Esophagus squamous epithelium (tissue), 5 donors: ENCODE data around the gene TBX5. TPM values are rescaled to one million over a fixed set of nuclear protein-coding genes. Genes with fewer than 3 reads are reported as not detected.
A peak's percentile ranks its signal among the peaks of the same experiment; 100 is the strongest.

Experiments
- DNase-seq: peaks from one replicate; lab custom pipeline; 2025; lab: John Stamatoyannopoulos, UW
- H3K27ac ChIP-seq, 4 donors: fragments of 200-600 bp; sonication (generic); one replicate each; pipeline ENCODE4 v1.5.1; 2016 to 2019; ENCODE audit warnings: mild to moderate bottlenecking in 1 of 4
- H3K27me3 ChIP-seq, 4 donors: fragments of 200-600 bp; sonication (generic); 1 replicate in 3 of 4; 2 replicates in 1 of 4; pipeline versions ENCODE4 v1.5.1 to v1.6.0; 2017 to 2021; ENCODE audit warnings: antibody characterized with exemption in 1 of 4
- H3K36me3 ChIP-seq, 3 donors: fragments of 200-600 bp; sonication (generic); one replicate each; pipeline ENCODE4 v1.5.1; 2016 to 2019
- H3K4me1 ChIP-seq, 3 donors: fragments of 200-600 bp; sonication (generic); one replicate each; pipeline ENCODE4 v1.5.1; 2017 to 2019
- H3K4me3 ChIP-seq, 4 donors: fragments of 200-600 bp; sonication (generic); 1 replicate in 3 of 4; 2 replicates in 1 of 4; pipeline ENCODE4 v1.5.1; 2016 to 2019; ENCODE audit warnings: mild to moderate bottlenecking in 2 of 4, moderate library complexity in 1 of 4
- H3K9me3 ChIP-seq, 3 donors: fragments of 200-600 bp; sonication (generic); one replicate each; pipeline ENCODE4 v1.5.1; 2016 to 2019
- CTCF ChIP-seq, 6 experiments: fragments of 450-650 bp in 4 of 6; fragments of 200-600 bp in 2 of 6; sonication (generic) in 2 of 6; IDR thresholded peaks; one replicate each; pipeline ENCODE4 v1.5.1; 2016 to 2019; ENCODE audit warnings: antibody characterized with exemption in 6 of 6, mild to moderate bottlenecking in 4 of 6, moderate library complexity in 4 of 6
- POLR2A ChIP-seq, 4 donors: fragments of 450-650 bp; IDR thresholded peaks; one replicate each; pipeline ENCODE4 v1.6.1; 2017; ENCODE audit warnings: antibody characterized with exemption in 4 of 4, mild to moderate bottlenecking in 4 of 4, moderate library complexity in 3 of 4
- WGBS, 2 donors: methylation state at CpG; one replicate each; pipeline ENCODE4 v1.1.5; 2018; 5-methylcytosine and 5-hydroxymethylcytosine counted together
- intact Hi-C: fragments of 100-400 bp; cut with DNase I; formaldehyde crosslinking; loops from one replicate; pipeline ENCODE4 v1.15.0; 2022
- total RNA-seq, 4 donors: library from RNA; depleted of rRNA; stranded (reverse); fragments of >200 nt; gene quantifications; one replicate each; pipeline ENCODE4 v1.1.0, GENCODE V29; 2016
- donor health status: DM: yes; HTN: yes; CAD: no.

TBX5 gene
- total RNA-seq, 4 donors from 2014 or later, result 0.38 to 2.9 (median 1.5) TPM

GRCh38 chr12:114408471-114408885, 2.5 kb upstream of the TBX5 start:
- peak overlapping the region; percentile 7 to 64 (median 48) for H3K4me3 ChIP-seq
- intact Hi-C loops, result no loop called here
- TF ChIP-seq CTCF (IDR thresholded peaks at IDR 0.05) (no peak), POLR2A (IDR thresholded peaks at IDR 0.05) (no peak)
- DNase-seq, result no peak
- WGBS, 2 donors, result 10 to 21% methylated on average over 16 to 19 of the region's 21 CpGs
- no peaks in the 10 kb centered on the region for H3K9me3 ChIP-seq
- no peaks in the 10 kb centered on the region for H3K36me3 ChIP-seq
- H3K27me3 ChIP-seq, result peaks cover 13 to 100% (median 23%) of the 10 kb centered on the region in 4 donors
- H3K4me1 ChIP-seq, result peaks cover 0 to 36% (median 0%) of the 10 kb centered on the region in 3 donors
- peak overlapping the region; percentile 47 to 88 (median 78) for H3K27ac ChIP-seq

GRCh38 chr12:114407842-114408411, 2.0 kb upstream of the TBX5 start:
- intact Hi-C loops, result no loop called here
- Histone ChIP-seq H3K4me1 (peaks cover 0 to 36% (median 0%) of the 10 kb centered on the region in 3 donors), H3K9me3 (no peaks in the 10 kb centered on the region), H3K36me3 (no peaks in the 10 kb centered on the region), H3K27ac (peak overlapping the region; percentile 47 to 88 (median 78)), H3K4me3 (peak overlapping the region; percentile 7 to 64 (median 48)), H3K27me3 (peaks cover 13 to 100% (median 25%) of the 10 kb centered on the region in 4 donors)
- TF ChIP-seq POLR2A (IDR thresholded peaks at IDR 0.05) (no peak), CTCF (IDR thresholded peaks at IDR 0.05) (no peak)
- no peak for DNase-seq
- WGBS, 2 donors, result 8 to 30% methylated on average over 25 of the region's 31 CpGs

- WGBS, 2 donors, result 29 to 44% methylated on average over 8 to 12 of the region's 12 CpGs
- peaks cover 0 to 38% (median 0%) of the 10 kb centered on the region in 3 donors for H3K4me1 ChIP-seq
- intact Hi-C loops, result no loop called here
- peak overlapping the region; percentile 7 to 64 (median 48) for H3K4me3 ChIP-seq
- peaks cover 13 to 100% (median 26%) of the 10 kb centered on the region in 4 donors for H3K27me3 ChIP-seq
- no peaks in the 10 kb centered on the region for H3K9me3 ChIP-seq
- peak overlapping the region; percentile 47 to 88 (median 78) for H3K27ac ChIP-seq
- TF ChIP-seq CTCF (IDR thresholded peaks at IDR 0.05) (no peak), POLR2A (IDR thresholded peaks at IDR 0.05) (no peak)
- no peaks in the 10 kb centered on the region for H3K36me3 ChIP-seq
- no peak for DNase-seq
Observed at GRCh38 chr12:114406984-114407841, 1.3 kb upstream of the TBX5 start.

GRCh38 chr12:114406316-114406983, 506 bp upstream of the TBX5 start:
- H3K4me1 ChIP-seq, result peaks cover 0 to 39% (median 0%) of the 10 kb centered on the region in 3 donors
- peak overlapping the region in 3 of 4 donors; percentile 47 to 64 (median 48) for H3K4me3 ChIP-seq
- no peak for DNase-seq
- H3K27ac ChIP-seq, result peak overlapping the region; percentile 47 to 88 (median 78)
- H3K36me3 ChIP-seq, result no peaks in the 10 kb centered on the region
- intact Hi-C loops, result no loop called here
- no peaks in the 10 kb centered on the region for H3K9me3 ChIP-seq
- WGBS, 2 donors, result 7 to 16% methylated on average over 13 to 16 of the region's 24 CpGs
- TF ChIP-seq CTCF (IDR thresholded peaks at IDR 0.05) (no peak), POLR2A (IDR thresholded peaks at IDR 0.05) (no peak)
- peaks cover 13 to 100% (median 26%) of the 10 kb centered on the region in 4 donors for H3K27me3 ChIP-seq
